Common myeloid progenitor, CD34-positive (primary cell): ENCODE measurements around the gene PPFIA1.
"Not testable (repeated sequence)": the region's sequence is repeated elsewhere in the genome, so short reads cannot be mapped to it uniquely, and the experiment has no call there.

ENCODE experiments used
- CTCF ChIA-PET: fragments of 350-600 bp; sonication (Branson Sonifier 250); formaldehyde crosslinking; loops from one replicate; lab custom pipeline; 2021; ENCODE audit warnings: antibody characterized with exemption; lab: Charles Lee
- POLR2A ChIA-PET: fragments of 350-600 bp; sonication (Branson Sonifier 250); formaldehyde crosslinking; loops from one replicate; lab custom pipeline; 2021; ENCODE audit warnings: antibody characterized with exemption; lab: Charles Lee
- DNase-seq, 3 donors: peaks; one replicate each; pipeline versions ENCODE4 v3.0.0 to v3.0.0-alpha.2; 2013
- H3K27ac ChIP-seq, 2 experiments: 1 replicate in 1 of 2; 2 replicates in 1 of 2; pipeline ENCODE4 v1.7.0; 2013; ENCODE audit warnings: inconsistent platforms in 2 of 2, low read length in 2 of 2, mild to moderate bottlenecking in 2 of 2, low read depth in 1 of 2, moderate library complexity in 1 of 2; ENCODE audit not compliant: severe bottlenecking in 2 of 2, insufficient read depth in 1 of 2, poor library complexity in 1 of 2
- H3K27me3 ChIP-seq, 5 experiments: replicated peaks in 2 of 5; 1 replicate in 3 of 5; 2 replicates in 2 of 5; pipeline versions ENCODE4 v1.6.1 to v1.7.0; 2013; ENCODE audit warnings: low read length in 4 of 5, mild to moderate bottlenecking in 2 of 5, moderate library complexity in 2 of 5, inconsistent platforms in 1 of 5; ENCODE audit not compliant: insufficient read depth in 5 of 5, control insufficient read depth in 4 of 5
- H3K36me3 ChIP-seq, 4 experiments: 1 replicate in 2 of 4; 2 replicates in 2 of 4; pipeline versions ENCODE4 v1.6.1 to v1.7.0; 2013; ENCODE audit warnings: low read length in 3 of 4, control low read depth in 1 of 4, mild to moderate bottlenecking in 1 of 4; ENCODE audit not compliant: control insufficient read depth in 4 of 4, insufficient read depth in 4 of 4
- H3K4me1 ChIP-seq, 4 experiments: 1 replicate in 3 of 4; 2 replicates in 1 of 4; pipeline versions ENCODE4 v1.6.1 to v1.7.1; 2013; ENCODE audit warnings: low read length in 3 of 4, mild to moderate bottlenecking in 3 of 4, control low read depth in 1 of 4, inconsistent platforms in 1 of 4, moderate library complexity in 1 of 4; ENCODE audit not compliant: control insufficient read depth in 4 of 4, insufficient read depth in 4 of 4; ENCODE audit errors: control extremely low read depth in 1 of 4
- H3K4me3 ChIP-seq, 7 experiments: 1 replicate in 4 of 7; 2 replicates in 3 of 7; pipeline versions ENCODE4 v1.5.1 to v1.7.0; 2013; ENCODE audit warnings: mild to moderate bottlenecking in 7 of 7, low read length in 6 of 7, moderate library complexity in 6 of 7, inconsistent platforms in 2 of 7, low read depth in 2 of 7, control low read depth in 1 of 7; ENCODE audit not compliant: insufficient read depth in 4 of 7, control insufficient read depth in 1 of 7; ENCODE audit errors: extremely low read depth in 1 of 7
- H3K9me3 ChIP-seq, 5 experiments: 1 replicate in 4 of 5; 2 replicates in 1 of 5; pipeline versions ENCODE4 v1.6.1 to v1.7.1; 2013; ENCODE audit warnings: low read length in 4 of 5, mild to moderate bottlenecking in 2 of 5, inconsistent platforms in 1 of 5, low read depth in 1 of 5, moderate library complexity in 1 of 5; ENCODE audit not compliant: control insufficient read depth in 4 of 5, insufficient read depth in 2 of 5; ENCODE audit errors: control extremely low read depth in 1 of 5
- WGBS: methylation state at CpG from one replicate; pipeline ENCODE4 v1.1.5; 2013; ENCODE audit not compliant: insufficient coverage; 5-methylcytosine and 5-hydroxymethylcytosine counted together

PPFIA1 gene

GRCh38 chr11:70407121-70407520 lies 136.6 kb downstream of the PPFIA1 start:
- no peak for DNase-seq
- no peak overlapping the region for H3K4me3 ChIP-seq
- peaks cover 2 to 73% (median 39%) of the 10 kb centered on the region in 5 experiments for H3K27me3 ChIP-seq
- H3K27ac ChIP-seq = no peak overlapping the region
- ChIA-PET POLR2A (no interaction called here), CTCF (interaction anchor here (1.1 kb wide), 1 partner anchor 56 kb away, joined by 4 read pairs; no protein-coding TSS in a partner anchor)
- H3K4me1 ChIP-seq = peaks cover 1 to 7% (median 5%) of the 10 kb centered on the region in 4 experiments
- no peaks in the 10 kb centered on the region for H3K36me3 ChIP-seq
- H3K9me3 ChIP-seq = no peaks in the 10 kb centered on the region
- 97% methylated on average over 7 of the region's 13 CpGs for WGBS

- ChIA-PET POLR2A (no interaction called here), CTCF (no interaction called here)
- WGBS = 91% methylated on average over 3 of the region's 6 CpGs
Measured at GRCh38 chr11:70407814-70408213, 137.3 kb downstream of the PPFIA1 start.

GRCh38 chr11:70408326-70408725 lies 137.8 kb downstream of the PPFIA1 start:
- H3K27me3 ChIP-seq = peaks cover 0 to 66% (median 35%) of the 10 kb centered on the region in 5 experiments
- 88% methylated on average over 4 of the region's 4 CpGs for WGBS
- DNase-seq, H3K36me3 ChIP-seq, H3K4me1 ChIP-seq, H3K4me3 ChIP-seq, H3K27ac ChIP-seq, POLR2A ChIA-PET, H3K9me3 ChIP-seq: not testable (repeated sequence)
- CTCF ChIA-PET = interaction anchor here (1.7 kb wide), 1 partner anchor 10 kb away, joined by 6 read pairs; no protein-coding TSS in a partner anchor

More at GRCh38 chr11:70407814-70408213, 137.3 kb downstream of the PPFIA1 start:
- Histone ChIP-seq H3K9me3 (no peaks in the 10 kb centered on the region), H3K27ac (no peak overlapping the region), H3K4me3 (no peak overlapping the region), H3K4me1 (peaks cover 0 to 7% (median 5%) of the 10 kb centered on the region in 4 experiments), H3K27me3 (peaks cover 0 to 66% (median 33%) of the 10 kb centered on the region in 5 experiments), H3K36me3 (no peaks in the 10 kb centered on the region)
- no peak for DNase-seq

- DNase-seq = no peak
- ChIA-PET POLR2A (no interaction called here), CTCF (interaction anchor here (1.3 to 1.7 kb wide), 2 partner anchors 9 to 15 kb away, joined by 4 to 6 read pairs; no protein-coding TSS in a partner anchor)
- no peaks in the 10 kb centered on the region for H3K9me3 ChIP-seq
- no peaks in the 10 kb centered on the region for H3K36me3 ChIP-seq
- no peak overlapping the region for H3K4me3 ChIP-seq
- WGBS = 91% methylated on average over 6 of the region's 10 CpGs
- H3K27ac ChIP-seq = no peak overlapping the region
- peaks cover 0 to 7% (median 5%) of the 10 kb centered on the region in 4 experiments for H3K4me1 ChIP-seq
- peaks cover 0 to 62% (median 28%) of the 10 kb centered on the region in 5 experiments for H3K27me3 ChIP-seq
Measured at GRCh38 chr11:70409437-70409836, 138.9 kb downstream of the PPFIA1 start.

- H3K27ac ChIP-seq = no peak overlapping the region
- no peaks in the 10 kb centered on the region for H3K9me3 ChIP-seq
- WGBS = 98% methylated on average over 7 of the region's 7 CpGs
- peaks cover 0 to 7% (median 5%) of the 10 kb centered on the region in 4 experiments for H3K4me1 ChIP-seq
- no peak for DNase-seq
- ChIA-PET POLR2A (no interaction called here), CTCF (interaction anchor here (1.3 to 1.7 kb wide), 2 partner anchors 8 to 14 kb away, joined by 4 to 6 read pairs; no protein-coding TSS in a partner anchor)
- peaks cover 0 to 66% (median 30%) of the 10 kb centered on the region in 5 experiments for H3K27me3 ChIP-seq
- no peak overlapping the region for H3K4me3 ChIP-seq
- no peaks in the 10 kb centered on the region for H3K36me3 ChIP-seq
Measured at GRCh38 chr11:70409871-70410270, 139.4 kb downstream of the PPFIA1 start.

- Histone ChIP-seq H3K4me3 (no peak overlapping the region), H3K36me3 (no peaks in the 10 kb centered on the region), H3K27ac (no peak overlapping the region), H3K4me1 (peaks cover 0 to 14% (median 5%) of the 10 kb centered on the region in 4 experiments), H3K9me3 (no peaks in the 10 kb centered on the region), H3K27me3 (peaks cover 0 to 65% (median 30%) of the 10 kb centered on the region in 5 experiments)
- peak in 2 of 3 donors; percentile 70 to 82 for DNase-seq
- ChIA-PET POLR2A (interaction anchor here (0.5 kb wide), 1 partner anchor 172 kb away, joined by 3 read pairs; no protein-coding TSS in a partner anchor), CTCF (interaction anchor here (1.2 to 1.3 kb wide), 2 partner anchors 14 kb away, joined by 4 to 5 read pairs; no protein-coding TSS in a partner anchor)
- WGBS = 58% methylated on average over 26 of the region's 29 CpGs
Measured at GRCh38 chr11:70410276-70411205, 140.1 kb downstream of the PPFIA1 start.
